GM21717 (cell line): ENCODE data around the gene SKA3.

ENCODE experiments used
- ATAC-seq: cut with Tn5 transposase; IDR thresholded peaks from one replicate; pipeline ENCODE4 v1.9.1; 2021; ENCODE audit warnings: mild to moderate bottlenecking, moderate library complexity; ENCODE audit not compliant: unreplicated experiment

The SKA3 gene

DNA sequence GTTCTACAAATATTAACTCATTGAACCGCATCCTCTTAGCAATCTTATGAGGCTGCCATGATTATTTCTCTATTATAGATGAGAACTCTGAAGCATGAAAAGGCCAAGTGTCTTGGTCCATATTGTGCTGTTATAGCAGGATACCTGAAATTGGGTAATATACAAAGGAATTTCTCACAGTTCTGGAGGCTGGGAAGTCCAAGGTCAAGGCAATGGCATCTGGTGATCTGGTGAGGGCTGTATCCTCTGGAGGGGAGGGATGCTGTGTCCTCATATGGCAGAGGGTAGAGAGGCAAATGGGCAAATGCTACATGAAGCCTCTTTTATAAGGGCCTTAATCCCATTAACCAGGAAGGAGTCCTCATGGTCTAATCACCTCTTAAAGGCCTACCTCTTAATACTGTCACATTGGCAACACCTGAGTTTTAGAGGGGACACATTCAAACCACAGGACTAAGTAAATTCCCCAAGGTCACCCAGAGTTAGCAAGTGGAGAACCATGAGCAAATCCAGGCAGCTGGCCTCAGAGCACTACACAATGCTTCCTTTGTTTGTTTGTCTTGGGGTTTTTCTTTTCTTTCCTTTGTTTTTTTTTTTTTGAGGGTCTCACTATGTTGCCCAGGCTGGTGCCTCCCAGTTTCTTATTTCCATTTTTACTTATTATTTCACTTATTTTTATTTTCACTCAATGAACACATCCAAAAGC lies 59.1 kb downstream of the SKA3 start:
- ATAC-seq = no peak

DNA sequence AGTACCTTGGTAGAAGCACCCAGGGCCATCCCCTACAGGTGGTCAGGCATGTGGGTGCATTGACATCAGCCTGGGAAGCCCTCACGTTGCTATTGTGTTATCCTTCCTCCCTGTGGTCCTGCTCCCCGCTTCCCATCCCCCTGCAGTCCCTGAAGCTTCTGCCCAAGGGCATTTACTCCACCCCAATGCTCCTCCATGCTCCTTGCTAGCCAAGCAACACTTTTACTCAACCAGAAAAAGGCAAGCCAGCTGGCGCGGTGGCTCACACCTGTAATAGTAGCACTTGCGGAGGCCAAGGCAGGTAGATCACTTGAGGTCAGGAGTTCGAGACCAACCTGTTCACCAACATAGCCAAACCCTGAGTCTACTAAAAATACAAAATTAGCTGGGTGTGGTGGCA lies 60.2 kb downstream of the SKA3 start:
- no peak for ATAC-seq

- ATAC-seq = no peak
Observed at GRCh38 chr13:21115231-21115630, 61.1 kb downstream of the SKA3 start.

- ATAC-seq = no peak
Observed at GRCh38 chr13:21111546-21111945, 64.8 kb downstream of the SKA3 start.

DNA sequence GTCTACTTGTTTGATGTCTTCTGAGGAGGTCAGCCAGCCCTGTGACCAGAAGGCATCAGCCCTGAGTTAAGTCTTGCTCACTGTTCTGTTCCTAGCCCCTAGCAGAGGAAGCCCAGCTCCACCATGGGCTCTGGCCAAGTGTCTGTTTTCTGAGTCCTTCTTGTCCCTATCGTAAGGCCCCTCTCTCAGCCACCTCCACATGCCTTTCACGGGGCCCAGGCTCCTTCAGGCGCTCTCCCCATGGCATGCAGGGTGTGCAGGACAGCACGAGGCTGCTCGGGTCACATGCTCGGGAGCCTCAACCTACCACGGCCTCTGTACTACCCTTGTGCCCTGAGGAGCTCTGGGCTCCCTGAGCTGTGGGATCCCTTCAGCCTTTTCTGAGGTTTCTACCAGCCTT lies 67.2 kb downstream of the SKA3 start:
- no peak for ATAC-seq

DNA sequence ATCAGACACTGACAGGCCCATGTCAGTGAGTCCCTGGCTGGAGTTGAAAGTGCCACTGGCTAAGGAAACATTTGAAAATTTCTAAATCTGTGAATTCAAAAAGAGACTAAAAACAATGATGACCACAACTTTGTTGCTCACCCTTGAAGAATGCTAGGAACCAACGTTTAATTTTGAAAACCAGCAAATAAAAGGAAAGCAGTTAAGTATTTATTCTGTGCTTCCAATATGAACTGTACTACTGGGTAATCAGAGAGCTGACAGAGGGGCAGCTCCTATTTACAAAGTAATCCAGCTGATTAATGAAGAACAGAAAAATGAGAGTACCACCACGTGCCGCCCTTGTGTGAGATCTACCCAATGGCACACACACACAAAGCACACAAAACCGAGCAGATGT lies 70.3 kb downstream of the SKA3 start:
- ATAC-seq = no peak

- no peak for ATAC-seq
Observed at GRCh38 chr13:21104199-21105019, 71.9 kb downstream of the SKA3 start.
